Measurements from ENCODE around the gene ATOSB.
A peak's percentile ranks its signal among the peaks of the same experiment; 100 is the strongest.

GRCh38 chr9:35071814-35072460 lies 43.7 kb downstream of the ATOSB start:
- TF ChIP-seq POLR2A (IDR thresholded peaks at IDR 0.05) (no peak), CTCF (IDR thresholded peaks at IDR 0.05) (peak; percentile 15 to 47 (median 42))

Data from right lobe of liver (tissue), 4 donors.